MM.1S (cell line): Measurements from ENCODE around the gene ARFGEF3.

Experiments
- DNase-seq: peaks from one replicate; pipeline ENCODE4 v3.0.0-alpha.2; 2015
- H2AFZ ChIP-seq: fragments of 300-600 bp; sonication (generic); 2 replicates; pipeline ENCODE4 v1.6.0; 2016; ENCODE audit warnings: antibody characterized with exemption, low read length
- H3F3A ChIP-seq: fragments of 300-600 bp; sonication (generic); 2 replicates; pipeline ENCODE4 v1.6.1; 2016; ENCODE audit warnings: mild to moderate bottlenecking, antibody characterized with exemption, low read length, moderate library complexity, mixed read lengths; ENCODE audit not compliant: insufficient read depth
- H3K27ac ChIP-seq: fragments of 300-600 bp; sonication (generic); 2 replicates; pipeline ENCODE4 v1.5.1; 2016; ENCODE audit warnings: mild to moderate bottlenecking, low read length
- H3K27me3 ChIP-seq: fragments of 300-600 bp; sonication (generic); replicated peaks from 2 replicates; pipeline ENCODE4 v1.6.0; 2016; ENCODE audit warnings: low read length; ENCODE audit not compliant: insufficient read depth
- H3K36me3 ChIP-seq: fragments of 300-600 bp; sonication (generic); replicated peaks from 2 replicates; pipeline ENCODE4 v1.6.1; 2016; ENCODE audit warnings: mild to moderate bottlenecking, low read length, mixed read lengths; ENCODE audit not compliant: insufficient read depth
- H3K4me1 ChIP-seq: fragments of 300-600 bp; sonication (generic); 2 replicates; pipeline ENCODE4 v1.6.1; 2016; ENCODE audit warnings: low read length, mixed read lengths
- H3K4me2 ChIP-seq: fragments of 300-600 bp; sonication (generic); 2 replicates; pipeline ENCODE4 v1.6.0; 2016; ENCODE audit warnings: low read depth, low read length
- H3K4me3 ChIP-seq: fragments of 300-600 bp; sonication (generic); 2 replicates; pipeline ENCODE4 v1.5.1; 2016; ENCODE audit warnings: low read length, mixed read lengths
- H3K79me2 ChIP-seq: fragments of 300-600 bp; sonication (generic); 2 replicates; pipeline ENCODE4 v1.6.1; 2016; ENCODE audit warnings: mixed run types, low read length, mixed read lengths
- H3K9ac ChIP-seq: fragments of 300-600 bp; sonication (generic); 2 replicates; pipeline ENCODE4 v1.6.1; 2016; ENCODE audit warnings: low read length, mixed read lengths
- H3K9me2 ChIP-seq: fragments of 300-600 bp; sonication (generic); replicated peaks from 2 replicates; pipeline ENCODE4 v1.6.1; 2016; ENCODE audit warnings: mild to moderate bottlenecking, low read length, mixed read lengths; ENCODE audit not compliant: insufficient read depth
- H3K9me3 ChIP-seq: fragments of 300-600 bp; sonication (generic); replicated peaks from 2 replicates; pipeline ENCODE4 v1.6.1; 2016; ENCODE audit warnings: mild to moderate bottlenecking, low read length, mixed read lengths; ENCODE audit not compliant: insufficient read depth
- H4K20me1 ChIP-seq: fragments of 300-600 bp; sonication (generic); 2 replicates; pipeline ENCODE4 v1.6.1; 2016; ENCODE audit warnings: mild to moderate bottlenecking, low read length, moderate library complexity, mixed read lengths; ENCODE audit not compliant: insufficient read depth
- CTCF ChIP-seq: fragments of 300-600 bp; sonication (generic); IDR thresholded peaks from 2 replicates; pipeline ENCODE4 v1.5.1; 2016; ENCODE audit warnings: antibody characterized with exemption, low read length, mixed read lengths
- EZH2 ChIP-seq: fragments of 300-600 bp; sonication (generic); optimal IDR thresholded peaks from 2 replicates; pipeline ENCODE3; 2017; ENCODE audit warnings: low read depth, mild to moderate bottlenecking, antibody characterized with exemption, low read length, mixed read lengths
- EZH2phosphoT487 ChIP-seq: fragments of 300-600 bp; sonication (generic); IDR thresholded peaks from 2 replicates; pipeline ENCODE4 v1.6.1; 2018; ENCODE audit warnings: antibody characterized with exemption, low read length

The ARFGEF3 gene

GRCh38 chr6:138330763-138331162, 169.0 kb downstream of the ARFGEF3 start:
- no peak overlapping the region for H2AFZ ChIP-seq
- H3K4me2 ChIP-seq, result no peak overlapping the region
- H3K36me3 ChIP-seq, result no peaks in the 10 kb centered on the region
- TF ChIP-seq CTCF (no peak), EZH2phosphoT487 (no peak), EZH2 (no peak)
- no peak overlapping the region for H3K4me3 ChIP-seq
- no peaks in the 10 kb centered on the region for H3K9me2 ChIP-seq
- H4K20me1 ChIP-seq, result no peaks in the 10 kb centered on the region
- H3K27ac ChIP-seq, result no peak overlapping the region
- H3K79me2 ChIP-seq, result no peaks in the 10 kb centered on the region
- DNase-seq, result no peak
- no peaks in the 10 kb centered on the region for H3K4me1 ChIP-seq
- no peaks in the 10 kb centered on the region for H3K27me3 ChIP-seq
- H3K9me3 ChIP-seq, result no peaks in the 10 kb centered on the region
- H3K9ac ChIP-seq, result no peak overlapping the region
- H3F3A ChIP-seq, result no peaks in the 10 kb centered on the region

- Histone ChIP-seq H3K9me2 (no peaks in the 10 kb centered on the region), H3K79me2 (no peaks in the 10 kb centered on the region), H4K20me1 (no peaks in the 10 kb centered on the region), H2AFZ (no peak overlapping the region), H3F3A (no peaks in the 10 kb centered on the region), H3K36me3 (no peaks in the 10 kb centered on the region), H3K4me2 (no peak overlapping the region), H3K4me1 (no peaks in the 10 kb centered on the region), H3K4me3 (no peak overlapping the region), H3K9ac (no peak overlapping the region), H3K9me3 (no peaks in the 10 kb centered on the region), H3K27me3 (no peaks in the 10 kb centered on the region), H3K27ac (no peak overlapping the region)
- TF ChIP-seq EZH2 (no peak), CTCF (no peak), EZH2phosphoT487 (no peak)
- DNase-seq, result no peak
Observed at GRCh38 chr6:138331444-138331843, 169.7 kb downstream of the ARFGEF3 start.

- no peaks in the 10 kb centered on the region for H4K20me1 ChIP-seq
- no peak for DNase-seq
- no peaks in the 10 kb centered on the region for H3F3A ChIP-seq
- H3K27ac ChIP-seq, result no peak overlapping the region
- no peaks in the 10 kb centered on the region for H3K9me3 ChIP-seq
- no peak overlapping the region for H2AFZ ChIP-seq
- H3K4me2 ChIP-seq, result no peak overlapping the region
- no peaks in the 10 kb centered on the region for H3K9me2 ChIP-seq
- H3K4me1 ChIP-seq, result no peaks in the 10 kb centered on the region
- no peaks in the 10 kb centered on the region for H3K79me2 ChIP-seq
- no peaks in the 10 kb centered on the region for H3K27me3 ChIP-seq
- no peak overlapping the region for H3K4me3 ChIP-seq
- H3K36me3 ChIP-seq, result no peaks in the 10 kb centered on the region; the same call in 1 of the 2 replicates
- H3K9ac ChIP-seq, result no peak overlapping the region
- TF ChIP-seq EZH2 (no peak), EZH2phosphoT487 (no peak), CTCF (no peak)
Observed at GRCh38 chr6:138331984-138332383, 170.2 kb downstream of the ARFGEF3 start.
